ENCODE measurements around the gene GSK3B.

GSK3B gene

GRCh38 chr3:119786409-119786808, 307.8 kb downstream of the GSK3B start:
- ATAC-seq = no peak
- TF ChIP-seq PATZ1 (CRISPR knock-in tag; IDR thresholded peaks at IDR 0.05; ENCODE audit: borderline replicate concordance) (no peak), SNAI2 (CRISPR knock-in tag; IDR thresholded peaks at IDR 0.05) (no peak), ARNTL (CRISPR knock-in tag; IDR thresholded peaks at IDR 0.05; ENCODE audit: borderline replicate concordance, low read depth) (no peak), ESRRG (CRISPR knock-in tag; IDR thresholded peaks at IDR 0.05) (no peak), GLIS3 (CRISPR knock-in tag; IDR thresholded peaks at IDR 0.05) (no peak), OSR1 (CRISPR knock-in tag; IDR thresholded peaks at IDR 0.05) (no peak), CSDC2 (CRISPR knock-in tag; IDR thresholded peaks at IDR 0.05) (no peak)
- TF ChIP-seq, protein P1, sequence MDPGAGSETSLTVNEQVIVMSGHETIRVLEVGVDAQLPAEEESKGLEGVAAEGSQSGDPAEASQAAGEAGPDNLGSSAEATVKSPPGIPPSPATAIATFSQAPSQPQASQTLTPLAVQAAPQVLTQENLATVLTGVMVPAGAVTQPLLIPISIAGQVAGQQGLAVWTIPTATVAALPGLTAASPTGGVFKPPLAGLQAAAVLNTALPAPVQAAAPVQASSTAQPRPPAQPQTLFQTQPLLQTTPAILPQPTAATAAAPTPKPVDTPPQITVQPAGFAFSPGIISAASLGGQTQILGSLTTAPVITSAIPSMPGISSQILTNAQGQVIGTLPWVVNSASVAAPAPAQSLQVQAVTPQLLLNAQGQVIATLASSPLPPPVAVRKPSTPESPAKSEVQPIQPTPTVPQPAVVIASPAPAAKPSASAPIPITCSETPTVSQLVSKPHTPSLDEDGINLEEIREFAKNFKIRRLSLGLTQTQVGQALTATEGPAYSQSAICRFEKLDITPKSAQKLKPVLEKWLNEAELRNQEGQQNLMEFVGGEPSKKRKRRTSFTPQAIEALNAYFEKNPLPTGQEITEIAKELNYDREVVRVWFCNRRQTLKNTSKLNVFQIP (CRISPR knock-in tag; IDR thresholded peaks at IDR 0.05; ENCODE audit: borderline replicate concordance, low read depth) = no peak
- TF ChIP-seq, protein P2, sequence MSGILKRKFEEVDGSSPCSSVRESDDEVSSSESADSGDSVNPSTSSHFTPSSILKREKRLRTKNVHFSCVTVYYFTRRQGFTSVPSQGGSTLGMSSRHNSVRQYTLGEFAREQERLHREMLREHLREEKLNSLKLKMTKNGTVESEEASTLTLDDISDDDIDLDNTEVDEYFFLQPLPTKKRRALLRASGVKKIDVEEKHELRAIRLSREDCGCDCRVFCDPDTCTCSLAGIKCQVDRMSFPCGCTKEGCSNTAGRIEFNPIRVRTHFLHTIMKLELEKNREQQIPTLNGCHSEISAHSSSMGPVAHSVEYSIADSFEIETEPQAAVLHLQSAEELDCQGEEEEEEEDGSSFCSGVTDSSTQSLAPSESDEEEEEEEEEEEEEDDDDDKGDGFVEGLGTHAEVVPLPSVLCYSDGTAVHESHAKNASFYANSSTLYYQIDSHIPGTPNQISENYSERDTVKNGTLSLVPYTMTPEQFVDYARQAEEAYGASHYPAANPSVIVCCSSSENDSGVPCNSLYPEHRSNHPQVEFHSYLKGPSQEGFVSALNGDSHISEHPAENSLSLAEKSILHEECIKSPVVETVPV (CRISPR knock-in tag; IDR thresholded peaks at IDR 0.05) = no peak

GRCh38 chr3:119783883-119784282, 310.4 kb downstream of the GSK3B start:
- no peak for TF ChIP-seq TCF4 (CRISPR knock-in tag; IDR thresholded peaks at IDR 0.05; ENCODE audit: borderline replicate concordance)
- no peak for TF ChIP-seq ISL1 (CRISPR knock-in tag; IDR thresholded peaks at IDR 0.05)
- no peak for TF ChIP-seq RARB (CRISPR knock-in tag; IDR thresholded peaks at IDR 0.05)
- no peak for TF ChIP-seq OSR1 (CRISPR knock-in tag; IDR thresholded peaks at IDR 0.05)
- no peak for TF ChIP-seq ZNF70 (CRISPR knock-in tag; IDR thresholded peaks at IDR 0.05)
- no peak for TF ChIP-seq ARNTL (CRISPR knock-in tag; IDR thresholded peaks at IDR 0.05; ENCODE audit: borderline replicate concordance, low read depth)
- no peak for TF ChIP-seq GLIS3 (CRISPR knock-in tag; IDR thresholded peaks at IDR 0.05)
- no peak for TF ChIP-seq ZFP3 (CRISPR knock-in tag; IDR thresholded peaks at IDR 0.05)
- TF ChIP-seq, protein P2 (CRISPR knock-in tag; IDR thresholded peaks at IDR 0.05) = no peak
- no peak for TF ChIP-seq ZFP30 (CRISPR knock-in tag; IDR thresholded peaks at IDR 0.05)
- TF ChIP-seq TSHZ2 (CRISPR knock-in tag; IDR thresholded peaks at IDR 0.05) = no peak
- TF ChIP-seq ESRRG (CRISPR knock-in tag; IDR thresholded peaks at IDR 0.05) = no peak
- TF ChIP-seq ZNF565 (CRISPR knock-in tag; conservative IDR thresholded peaks at IDR 0.05; ENCODE audit: low read depth) = no peak
- TF ChIP-seq ZNF8 (CRISPR knock-in tag; IDR thresholded peaks at IDR 0.05) = no peak
- no peak for TF ChIP-seq SNAI2 (CRISPR knock-in tag; IDR thresholded peaks at IDR 0.05)
- no peak for ATAC-seq

DNA sequence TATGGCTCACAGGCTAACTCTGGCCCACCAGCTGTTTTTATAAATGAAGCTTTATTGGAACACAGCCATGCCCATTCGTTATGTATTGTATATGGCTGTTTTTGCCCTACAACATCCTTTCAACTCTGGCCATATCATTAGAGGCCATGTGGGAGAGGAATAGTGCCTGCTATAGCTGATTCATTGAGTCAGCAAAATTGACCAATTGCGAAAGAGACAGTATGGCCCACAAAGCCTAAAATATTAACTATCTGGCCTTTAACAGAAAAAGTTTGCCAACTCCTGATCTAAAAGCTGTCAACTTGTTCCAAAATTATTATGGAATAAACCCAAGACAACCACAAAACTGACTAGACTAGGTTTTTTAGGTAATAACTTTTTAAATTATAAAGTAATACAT, 311.0 kb downstream of the GSK3B start:
- ATAC-seq = no peak
- TF ChIP-seq ZFP30 (CRISPR knock-in tag; IDR thresholded peaks at IDR 0.05) (no peak), PATZ1 (CRISPR knock-in tag; IDR thresholded peaks at IDR 0.05; ENCODE audit: borderline replicate concordance) (no peak), TOX (CRISPR knock-in tag; IDR thresholded peaks at IDR 0.05; ENCODE audit: borderline replicate concordance) (no peak), ISL1 (CRISPR knock-in tag; IDR thresholded peaks at IDR 0.05) (no peak), CSDC2 (CRISPR knock-in tag; IDR thresholded peaks at IDR 0.05) (no peak), SNAI2 (CRISPR knock-in tag; IDR thresholded peaks at IDR 0.05) (no peak)
- TF ChIP-seq, protein P3, sequence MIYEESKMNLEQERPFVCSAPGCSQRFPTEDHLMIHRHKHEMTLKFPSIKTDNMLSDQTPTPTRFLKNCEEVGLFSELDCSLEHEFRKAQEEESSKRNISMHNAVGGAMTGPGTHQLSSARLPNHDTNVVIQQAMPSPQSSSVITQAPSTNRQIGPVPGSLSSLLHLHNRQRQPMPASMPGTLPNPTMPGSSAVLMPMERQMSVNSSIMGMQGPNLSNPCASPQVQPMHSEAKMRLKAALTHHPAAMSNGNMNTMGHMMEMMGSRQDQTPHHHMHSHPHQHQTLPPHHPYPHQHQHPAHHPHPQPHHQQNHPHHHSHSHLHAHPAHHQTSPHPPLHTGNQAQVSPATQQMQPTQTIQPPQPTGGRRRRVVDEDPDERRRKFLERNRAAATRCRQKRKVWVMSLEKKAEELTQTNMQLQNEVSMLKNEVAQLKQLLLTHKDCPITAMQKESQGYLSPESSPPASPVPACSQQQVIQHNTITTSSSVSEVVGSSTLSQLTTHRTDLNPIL (CRISPR knock-in tag; IDR thresholded peaks at IDR 0.05; ENCODE audit: low read depth) = no peak
